ENCODE measurements around the gene FAM111B.
A peak's percentile ranks its signal among the peaks of the same experiment; 100 is the strongest.
"Not testable (repeated sequence)": the region's sequence is repeated elsewhere in the genome, so short reads cannot be mapped to it uniquely, and the experiment has no call there.

FAM111B gene

GRCh38 chr11:59107721-59108120 is 684 bp downstream of the FAM111B start:
- DNase-seq = not testable (repeated sequence)

- DNase-seq = no peak
These were observed 5.5 kb downstream of the FAM111B start for GRCh38 chr11:59112494-59112893.

- DNase-seq = no peak
These were observed 7.3 kb downstream of the FAM111B start for GRCh38 chr11:59114344-59114743.

- no peak for DNase-seq
These were observed 8.5 kb downstream of the FAM111B start for GRCh38 chr11:59115553-59115952.

GRCh38 chr11:59117774-59118173 is 10.7 kb downstream of the FAM111B start:
- no peak for DNase-seq

- DNase-seq = no peak
These were observed 12.8 kb downstream of the FAM111B start for GRCh38 chr11:59119826-59120225.

GRCh38 chr11:59135648-59136461 is 28.8 kb downstream of the FAM111B start:
- peak; percentile 60 for DNase-seq

GRCh38 chr11:59136551-59136950 is 29.5 kb downstream of the FAM111B start:
- DNase-seq = not testable (repeated sequence)

- DNase-seq = no peak
These were observed 30.2 kb downstream of the FAM111B start for GRCh38 chr11:59137190-59137589.

- DNase-seq = no peak
These were observed 31.6 kb downstream of the FAM111B start for GRCh38 chr11:59138643-59139042.

- DNase-seq = no peak
These were observed 34.2 kb downstream of the FAM111B start for GRCh38 chr11:59141191-59141590.

- no peak for DNase-seq
These were observed 34.8 kb downstream of the FAM111B start for GRCh38 chr11:59141673-59142460.

GRCh38 chr11:59142530-59143507 is 35.8 kb downstream of the FAM111B start, which contains the start of gene FAM111A:
FAM111A (plus strand) TSS chr11:59142856; CDS start chr11:59148873, 6,017 bp downstream.
- peak; percentile 79 for DNase-seq

- peak; percentile 40 for DNase-seq
These were observed 37.1 kb downstream of the FAM111B start for GRCh38 chr11:59144096-59144495.

- DNase-seq = peak; percentile 81
These were observed 37.7 kb downstream of the FAM111B start for GRCh38 chr11:59144579-59145345.

- no peak for DNase-seq
These were observed 38.5 kb downstream of the FAM111B start for GRCh38 chr11:59145534-59145933.

GRCh38 chr11:59151761-59152160 is 44.7 kb downstream of the FAM111B start:
- DNase-seq = no peak

GRCh38 chr11:59152312-59152951 is 45.4 kb downstream of the FAM111B start:
- no peak for DNase-seq

- no peak for DNase-seq
These were observed 47.6 kb downstream of the FAM111B start for GRCh38 chr11:59154610-59155009.

GRCh38 chr11:59157433-59157832 is 50.4 kb downstream of the FAM111B start:
- DNase-seq = no peak
